GOT3 (cell line): ENCODE results near the gene RETREG1.
A peak's percentile ranks its signal among the peaks of the same experiment; 100 is the strongest.
"Not testable (repeated sequence)": the region's sequence is repeated elsewhere in the genome, so short reads cannot be mapped to it uniquely, and the experiment has no call there.

Experiments used
- DNase-seq: peaks from one replicate; lab custom pipeline; 2025; ENCODE audit warnings: mixed read lengths; lab: John Stamatoyannopoulos, UW

RETREG1 gene

GRCh38 chr5:16487456-16487855 lies 129.3 kb downstream of the RETREG1 start:
- no peak for DNase-seq

- no peak for DNase-seq
Measured at GRCh38 chr5:16486711-16487111, 130.1 kb downstream of the RETREG1 start.

GRCh38 chr5:16485656-16486055 lies 131.1 kb downstream of the RETREG1 start:
- DNase-seq = no peak

GRCh38 chr5:16484081-16484480 lies 132.7 kb downstream of the RETREG1 start:
- no peak for DNase-seq

DNA sequence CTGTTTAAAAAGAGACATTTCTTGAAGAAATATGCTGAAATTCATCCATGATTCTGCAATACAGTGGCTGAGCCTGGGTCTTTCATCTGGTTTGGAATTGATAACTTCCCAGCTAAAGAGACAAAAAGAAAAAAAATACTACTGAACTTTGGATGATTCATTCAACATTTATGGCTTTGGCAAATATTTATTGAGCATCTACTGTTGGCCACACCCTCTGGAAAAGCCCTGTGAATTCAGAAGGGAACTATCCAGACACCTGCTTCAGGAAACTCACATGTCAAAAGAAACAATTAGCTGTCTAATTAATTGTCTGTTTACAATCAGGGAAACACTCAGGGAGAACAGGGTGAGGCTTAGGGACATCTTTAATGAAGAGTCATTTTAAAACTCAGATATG lies 133.4 kb downstream of the RETREG1 start:
- no peak for DNase-seq

DNA sequence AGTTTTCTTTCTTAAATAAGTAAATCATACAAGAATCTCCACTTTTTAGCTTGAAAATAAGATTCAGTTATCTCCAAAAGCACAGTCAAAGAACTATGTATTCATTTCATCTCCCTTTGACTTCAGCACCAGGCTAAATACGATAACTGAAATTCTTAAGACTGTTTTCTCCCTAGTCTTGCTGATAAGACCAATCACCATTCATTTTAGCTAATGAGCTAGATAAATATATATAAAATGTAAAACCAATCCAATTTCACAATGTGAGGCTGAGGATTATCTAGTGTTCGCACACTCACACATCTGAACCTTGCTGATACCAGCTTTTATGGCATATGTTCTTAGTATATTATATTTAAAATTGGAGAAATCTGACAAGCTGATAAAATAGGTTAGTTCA lies 133.9 kb downstream of the RETREG1 start:
- DNase-seq = no peak

GRCh38 chr5:16480821-16481538 lies 135.8 kb downstream of the RETREG1 start:
- no peak for DNase-seq

- DNase-seq = no peak
Measured at GRCh38 chr5:16480144-16480543, 136.7 kb downstream of the RETREG1 start.

GRCh38 chr5:16477541-16477940 lies 139.3 kb downstream of the RETREG1 start:
- no peak for DNase-seq

- not testable (repeated sequence) for DNase-seq
Measured at GRCh38 chr5:16476417-16476816, 140.4 kb downstream of the RETREG1 start.

GRCh38 chr5:16471387-16471786 lies 145.4 kb downstream of the RETREG1 start:
- no peak for DNase-seq

DNA sequence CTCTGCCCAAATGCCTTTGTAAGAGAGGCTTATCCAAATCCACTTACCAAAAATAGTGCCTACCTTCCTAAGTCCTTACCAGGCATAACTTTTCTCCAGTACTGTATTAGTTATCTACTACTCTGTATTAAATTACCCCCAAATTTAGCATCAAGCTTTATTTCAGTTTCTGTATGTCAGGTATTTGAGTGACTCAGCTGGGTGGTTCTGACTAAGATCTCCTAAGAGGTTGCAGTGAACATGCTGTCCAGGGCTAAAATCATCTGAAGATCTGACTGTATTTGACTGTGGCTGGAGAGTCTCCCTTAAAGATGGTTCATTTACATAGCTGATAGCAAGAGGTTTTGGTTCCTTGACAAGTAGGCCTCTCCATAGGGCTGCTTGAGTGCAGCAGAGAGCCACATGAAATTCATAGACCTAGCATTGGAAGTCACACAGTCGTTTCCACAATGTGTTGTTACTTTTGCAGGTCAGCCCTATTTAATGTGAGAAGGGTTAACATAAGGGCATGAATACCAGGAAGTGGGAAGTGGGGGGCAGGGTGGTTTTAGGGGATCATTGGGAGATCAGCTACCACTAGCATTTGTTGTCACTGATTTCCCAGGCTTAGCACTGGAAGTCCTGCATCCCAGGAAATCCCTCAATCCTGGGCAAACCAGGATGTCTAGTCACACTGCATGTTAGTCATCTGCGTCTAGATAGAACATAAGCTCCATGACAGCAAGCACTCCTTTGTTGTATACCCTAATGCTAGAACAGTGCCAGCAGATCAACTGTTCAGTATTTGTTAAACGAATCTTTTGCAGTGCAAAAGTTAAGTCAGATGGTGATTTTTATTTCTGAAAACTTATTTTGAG lies 149.2 kb downstream of the RETREG1 start:
- no peak for DNase-seq

DNA sequence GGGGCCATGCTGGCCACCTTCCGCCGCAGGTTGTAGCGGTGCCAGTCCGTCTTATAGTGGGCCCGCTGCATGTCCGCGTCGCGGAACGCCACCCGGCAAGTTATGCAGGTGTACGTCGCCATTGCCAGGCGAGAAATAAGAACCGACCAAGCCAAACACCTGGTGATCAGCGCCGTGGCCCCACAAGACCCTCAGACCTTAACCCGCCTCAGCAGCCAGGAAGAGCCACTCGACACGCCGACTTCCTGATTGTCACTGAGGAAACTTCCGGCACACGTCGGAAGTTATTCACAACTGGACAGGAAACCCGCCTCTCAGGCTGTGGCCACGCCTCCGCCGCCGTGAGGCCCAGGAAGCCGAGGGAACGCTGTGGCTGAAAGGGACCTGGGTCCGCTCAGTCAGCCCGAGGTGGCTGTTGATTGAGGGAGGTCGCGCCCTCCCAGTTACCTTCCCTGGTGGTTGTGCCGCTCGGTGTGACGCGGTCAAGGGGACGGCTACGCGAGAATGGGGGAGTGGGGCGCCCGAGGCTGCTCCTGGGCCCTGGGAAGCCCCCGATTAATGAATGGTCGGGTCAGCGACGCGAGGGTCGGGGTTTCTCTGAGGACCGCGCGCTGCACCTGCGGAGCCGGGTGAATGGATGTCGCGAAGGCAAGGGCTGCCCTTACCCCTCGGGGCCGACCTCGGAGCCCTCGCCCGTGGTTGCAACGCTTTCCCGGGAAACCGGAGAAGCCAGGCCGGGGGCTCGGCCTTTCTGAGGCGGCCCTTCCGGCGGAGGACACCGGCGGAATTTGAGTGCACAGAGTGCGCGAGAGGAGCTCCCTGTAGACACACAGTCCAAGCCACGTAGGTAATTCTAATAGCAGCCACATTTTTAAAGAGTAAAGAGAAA lies 151.0 kb downstream of the RETREG1 start, which contains the start of gene ZNF622:
Gene ZNF622 (minus strand): TSS at position 257 of the 889 bp plus-strand sequence. CDS start 135 bp downstream, at position 122.
- DNase-seq = peak; percentile 74

DNA sequence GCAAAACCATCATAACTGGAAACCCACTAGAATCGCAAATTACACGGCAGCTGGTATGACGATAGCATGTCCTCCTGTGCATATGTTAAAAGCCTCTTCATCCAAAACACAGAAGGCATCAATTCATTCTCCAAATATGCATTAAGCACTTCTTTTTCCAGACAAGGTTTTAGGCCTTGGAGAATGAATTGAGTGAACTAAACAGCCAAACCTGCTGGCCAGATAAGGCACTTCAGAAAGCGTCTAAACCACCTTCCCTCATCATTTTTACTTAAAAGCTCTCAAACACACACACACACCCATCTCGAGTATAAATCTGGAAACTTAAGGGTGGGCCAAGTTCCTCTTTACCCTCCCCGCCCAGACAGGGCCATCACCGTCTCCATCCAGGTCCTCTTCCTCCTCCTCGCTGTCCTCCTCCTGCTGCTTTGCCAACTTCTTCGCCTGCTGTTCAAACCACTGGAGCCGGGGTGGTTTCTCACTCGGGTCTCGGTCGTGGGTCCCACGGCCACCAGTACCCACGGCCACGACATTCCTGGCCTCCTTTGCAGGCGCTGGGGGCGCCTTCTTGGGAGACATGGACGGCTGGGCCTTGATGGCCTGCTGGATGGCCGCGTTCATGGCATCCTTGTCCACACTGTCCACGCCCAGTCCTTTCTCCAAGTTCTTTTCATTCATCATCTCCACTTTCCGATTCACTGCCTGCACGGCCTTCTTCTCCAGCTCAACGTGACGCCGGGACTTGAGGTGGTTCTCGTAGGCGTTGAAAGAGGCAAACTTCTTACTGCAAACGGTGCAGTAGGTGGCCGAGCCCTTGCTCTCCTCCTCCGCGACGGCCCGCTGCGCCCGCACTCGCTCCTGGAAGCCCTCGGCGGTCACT lies 151.9 kb downstream of the RETREG1 start:
- DNase-seq = no peak

- no peak for DNase-seq
Measured at GRCh38 chr5:16464231-16464630, 152.6 kb downstream of the RETREG1 start.

GRCh38 chr5:16461782-16462181 lies 155.0 kb downstream of the RETREG1 start:
- DNase-seq = no peak

DNA sequence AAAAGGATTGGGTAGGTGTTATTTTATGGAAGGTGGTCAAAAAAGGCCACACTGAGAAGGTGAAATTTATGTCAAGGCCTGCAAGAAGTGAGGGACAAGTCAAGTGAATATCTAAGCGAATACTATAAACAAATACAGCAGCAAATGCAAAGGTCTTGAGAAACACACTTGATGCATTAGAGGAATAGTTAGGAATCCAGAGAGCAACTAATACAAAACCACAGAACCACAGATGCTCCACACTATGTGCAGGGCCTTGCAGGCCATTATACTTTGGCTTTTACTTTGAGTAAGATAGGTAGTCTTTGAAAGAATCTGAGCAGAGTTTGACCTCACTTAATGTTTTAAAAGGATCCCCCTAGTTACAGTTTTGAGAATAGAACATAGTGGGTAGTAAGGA lies 155.8 kb downstream of the RETREG1 start:
- no peak for DNase-seq

- DNase-seq = no peak
Measured at GRCh38 chr5:16459451-16459850, 157.3 kb downstream of the RETREG1 start.

- no peak for DNase-seq
Measured at GRCh38 chr5:16457853-16458252, 158.9 kb downstream of the RETREG1 start.

GRCh38 chr5:16457451-16457850 lies 159.3 kb downstream of the RETREG1 start:
- no peak for DNase-seq
